Mesothelial cell of epicardium (in vitro differentiated cells): Measurements from ENCODE around the gene PHF3. TPM values are rescaled to one million over a fixed set of nuclear protein-coding genes. Genes with fewer than 3 reads are reported as not detected.
"Not testable (repeated sequence)": the region's sequence is repeated elsewhere in the genome, so short reads cannot be mapped to it uniquely, and the experiment has no call there.

ENCODE experiments used
- DNase-seq, 2 experiments: peaks; one replicate each; pipeline ENCODE4 v3.0.0; 2021; ENCODE audit warnings: low spot score in 2 of 2; ENCODE audit not compliant: unreplicated experiment in 2 of 2
- H3K27ac Mint-ChIP-seq: 2 replicates; pipeline ENCODE4 v1.8.0; 2021; ENCODE audit warnings: mixed read lengths
- H3K27me3 Mint-ChIP-seq: 2 replicates; pipeline ENCODE4 v1.8.0; 2021; ENCODE audit warnings: low read depth, mixed read lengths
- H3K36me3 Mint-ChIP-seq: 2 replicates; pipeline ENCODE4 v1.8.0; 2021; ENCODE audit warnings: mixed read lengths
- H3K4me1 Mint-ChIP-seq: 2 replicates; pipeline ENCODE4 v1.8.0; 2021; ENCODE audit warnings: mixed read lengths
- H3K4me3 Mint-ChIP-seq: 2 replicates; pipeline ENCODE4 v1.8.0; 2021; ENCODE audit warnings: mild to moderate bottlenecking, moderate library complexity, mixed read lengths
- H3K9me3 Mint-ChIP-seq: 2 replicates; pipeline ENCODE4 v1.8.0; 2021; ENCODE audit warnings: mixed read lengths
- total RNA-seq: library from RNA; stranded (reverse); gene quantifications from 3 replicates; pipeline ENCODE4 v1.2.1, GENCODE V29; 2021
- TF ChIP-seq, protein P1 (sequence below): fragments of 200-600 bp; sonication (generic); IDR thresholded peaks from one replicate; pipeline ENCODE4 v1.5.0; 2021; ENCODE audit warnings: antibody characterized with exemption; ENCODE audit not compliant: unreplicated experiment

PHF3 gene
- total RNA-seq, 1 donor from 2014 or later = 67.1 TPM

- Mint-ChIP-seq H3K27me3 (no peaks in the 10 kb centered on the region), H3K36me3 (no peaks in the 10 kb centered on the region), H3K27ac (no peak overlapping the region), H3K4me3 (no peak overlapping the region), H3K9me3 (no peaks in the 10 kb centered on the region), H3K4me1 (peaks cover 11% of the 10 kb centered on the region)
- no peak for DNase-seq
- TF ChIP-seq, protein P1, sequence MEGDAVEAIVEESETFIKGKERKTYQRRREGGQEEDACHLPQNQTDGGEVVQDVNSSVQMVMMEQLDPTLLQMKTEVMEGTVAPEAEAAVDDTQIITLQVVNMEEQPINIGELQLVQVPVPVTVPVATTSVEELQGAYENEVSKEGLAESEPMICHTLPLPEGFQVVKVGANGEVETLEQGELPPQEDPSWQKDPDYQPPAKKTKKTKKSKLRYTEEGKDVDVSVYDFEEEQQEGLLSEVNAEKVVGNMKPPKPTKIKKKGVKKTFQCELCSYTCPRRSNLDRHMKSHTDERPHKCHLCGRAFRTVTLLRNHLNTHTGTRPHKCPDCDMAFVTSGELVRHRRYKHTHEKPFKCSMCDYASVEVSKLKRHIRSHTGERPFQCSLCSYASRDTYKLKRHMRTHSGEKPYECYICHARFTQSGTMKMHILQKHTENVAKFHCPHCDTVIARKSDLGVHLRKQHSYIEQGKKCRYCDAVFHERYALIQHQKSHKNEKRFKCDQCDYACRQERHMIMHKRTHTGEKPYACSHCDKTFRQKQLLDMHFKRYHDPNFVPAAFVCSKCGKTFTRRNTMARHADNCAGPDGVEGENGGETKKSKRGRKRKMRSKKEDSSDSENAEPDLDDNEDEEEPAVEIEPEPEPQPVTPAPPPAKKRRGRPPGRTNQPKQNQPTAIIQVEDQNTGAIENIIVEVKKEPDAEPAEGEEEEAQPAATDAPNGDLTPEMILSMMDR = no peak
Measured at GRCh38 chr6:63724721-63725120, 89.1 kb downstream of the PHF3 start.

- Mint-ChIP-seq H3K9me3 (peaks cover 2% of the 10 kb centered on the region), H3K4me1 (peaks cover 11% of the 10 kb centered on the region), H3K27ac (no peak overlapping the region), H3K4me3 (no peak overlapping the region), H3K36me3 (no peaks in the 10 kb centered on the region), H3K27me3 (no peaks in the 10 kb centered on the region)
- DNase-seq = no peak
- TF ChIP-seq, protein P1 = no peak
Measured at GRCh38 chr6:63730311-63730710, 94.7 kb downstream of the PHF3 start.

GRCh38 chr6:63731930-63732329 is 96.3 kb downstream of the PHF3 start:
- no peak overlapping the region for H3K27ac Mint-ChIP-seq
- H3K27me3 Mint-ChIP-seq = no peaks in the 10 kb centered on the region
- TF ChIP-seq, protein P1 = no peak
- no peak for DNase-seq
- H3K9me3 Mint-ChIP-seq = peaks cover 7% of the 10 kb centered on the region
- H3K4me3 Mint-ChIP-seq = no peak overlapping the region
- H3K36me3 Mint-ChIP-seq = no peaks in the 10 kb centered on the region
- peaks cover 4% of the 10 kb centered on the region for H3K4me1 Mint-ChIP-seq

DNA sequence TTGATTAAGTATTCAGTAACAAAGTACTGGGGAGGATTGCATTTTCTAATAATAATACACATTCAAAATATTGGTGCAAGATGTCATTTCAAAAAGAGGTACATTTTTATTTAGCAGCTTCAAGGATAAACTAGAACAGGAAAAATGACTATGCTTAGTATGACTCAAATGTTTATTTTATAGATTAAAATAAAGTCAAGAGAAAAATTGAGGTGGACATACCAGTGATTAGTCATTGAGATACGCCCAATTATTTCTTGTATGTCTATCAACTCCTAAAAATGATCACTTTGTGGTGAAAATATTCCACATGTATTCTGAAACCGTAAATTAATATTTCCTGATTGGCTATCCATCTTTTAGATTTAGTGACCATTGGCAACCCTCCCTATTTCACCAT is 96.7 kb downstream of the PHF3 start:
- Mint-ChIP-seq H3K9me3 (peaks cover 7% of the 10 kb centered on the region), H3K36me3 (no peaks in the 10 kb centered on the region), H3K27ac (no peak overlapping the region), H3K4me1 (no peaks in the 10 kb centered on the region), H3K4me3 (no peak overlapping the region), H3K27me3 (no peaks in the 10 kb centered on the region)
- no peak for DNase-seq
- TF ChIP-seq, protein P1 = no peak

- H3K4me3 Mint-ChIP-seq = no peak overlapping the region
- DNase-seq = no peak
- TF ChIP-seq, protein P1 = no peak
- peaks cover 14% of the 10 kb centered on the region for H3K9me3 Mint-ChIP-seq
- H3K4me1 Mint-ChIP-seq = no peaks in the 10 kb centered on the region
- peaks cover 2% of the 10 kb centered on the region for H3K36me3 Mint-ChIP-seq
- H3K27me3 Mint-ChIP-seq = no peaks in the 10 kb centered on the region
- no peak overlapping the region for H3K27ac Mint-ChIP-seq
Measured at GRCh38 chr6:63734923-63735322, 99.3 kb downstream of the PHF3 start.

DNA sequence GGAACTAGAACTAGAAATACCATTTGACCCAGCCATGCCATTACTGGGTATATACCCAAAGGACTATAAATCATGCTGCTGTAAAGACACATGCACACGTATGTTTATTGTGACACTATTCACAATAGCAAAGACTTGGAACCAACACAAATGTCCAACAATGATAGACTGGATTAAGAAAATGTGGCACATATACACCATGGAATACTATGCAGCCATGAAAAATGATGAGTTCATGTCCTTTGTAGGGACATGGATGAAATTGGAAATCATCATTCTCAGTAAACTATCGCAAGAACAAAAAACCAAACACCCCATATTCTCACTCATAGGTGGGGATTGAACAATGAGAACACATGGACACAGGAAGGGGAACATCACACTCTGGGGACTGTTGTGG is 102.6 kb downstream of the PHF3 start:
- not testable (repeated sequence) for H3K4me3 Mint-ChIP-seq, H3K4me1 Mint-ChIP-seq, H3K27me3 Mint-ChIP-seq, DNase-seq, H3K27ac Mint-ChIP-seq, H3K36me3 Mint-ChIP-seq
- H3K9me3 Mint-ChIP-seq = peaks cover 18% of the 10 kb centered on the region
